Karpas-422 (cell line): Measurements from ENCODE around the gene GTPBP6. TPM values are rescaled to one million over a fixed set of nuclear protein-coding genes. Genes with fewer than 3 reads are reported as not detected.

ENCODE experiments used
- DNase-seq: peaks from one replicate; pipeline ENCODE4 v3.0.0-alpha.2; 2015
- H2AFZ ChIP-seq: fragments of 200-600 bp; sonication (generic); 2 replicates; pipeline ENCODE4 v1.6.1; 2014; ENCODE audit warnings: antibody characterized with exemption, low read length, mixed read lengths
- H3K27ac ChIP-seq: fragments of 200-600 bp; sonication (generic); 2 replicates; pipeline ENCODE4 v1.5.1; 2014; ENCODE audit warnings: mild to moderate bottlenecking, low read length, moderate library complexity
- H3K27me3 ChIP-seq: fragments of 200-600 bp; sonication (generic); 2 replicates; pipeline ENCODE4 v1.6.1; 2014; ENCODE audit warnings: low read length, mixed read lengths
- H3K36me3 ChIP-seq: fragments of 200-600 bp; sonication (generic); 2 replicates; pipeline ENCODE4 v1.6.1; 2014; ENCODE audit warnings: low read length, mixed read lengths; ENCODE audit not compliant: insufficient read depth
- H3K4me1 ChIP-seq: fragments of 200-600 bp; sonication (generic); 2 replicates; pipeline ENCODE4 v1.6.1; 2014; ENCODE audit warnings: mild to moderate bottlenecking, low read length, mixed read lengths
- H3K4me2 ChIP-seq: fragments of 200-600 bp; sonication (generic); 2 replicates; pipeline ENCODE4 v1.6.1; 2014; ENCODE audit warnings: low read length, low read depth, mild to moderate bottlenecking; ENCODE audit not compliant: poor library complexity, severe bottlenecking
- H3K4me3 ChIP-seq: fragments of 200-600 bp; sonication (generic); 2 replicates; pipeline ENCODE4 v1.5.1; 2014; ENCODE audit warnings: mild to moderate bottlenecking, antibody characterized with exemption, low read length, mixed read lengths
- H3K79me2 ChIP-seq: fragments of 200-600 bp; sonication (generic); 2 replicates; pipeline ENCODE4 v1.6.1; 2014; ENCODE audit warnings: mild to moderate bottlenecking, low read length, mixed read lengths
- H3K9ac ChIP-seq: fragments of 200-600 bp; sonication (generic); 2 replicates; pipeline ENCODE4 v1.6.0; 2014; ENCODE audit warnings: low read length
- H3K9me2 ChIP-seq: fragments of 200-600 bp; sonication (generic), shearing (Covaris generic); replicated peaks from 2 replicates; pipeline ENCODE4 v1.6.0; 2014; ENCODE audit warnings: mild to moderate bottlenecking, low read length, moderate library complexity; ENCODE audit not compliant: insufficient read depth
- H3K9me3 ChIP-seq: fragments of 300-700, 200-600 bp; sonication (generic); 2 replicates; pipeline ENCODE4 v1.6.1; 2014; ENCODE audit warnings: low read length, mixed read lengths
- H4K20me1 ChIP-seq: fragments of 200-600 bp; sonication (generic); 2 replicates; pipeline ENCODE4 v1.6.1; 2014; ENCODE audit warnings: mild to moderate bottlenecking, antibody characterized with exemption, low read length, low read depth; ENCODE audit not compliant: insufficient read depth
- total RNA-seq: library from RNA; depleted of rRNA; stranded (reverse); fragments of >200 nt; shearing (Covaris generic); gene quantifications from 2 replicates; pipeline ENCODE4 v1.2.3, GENCODE V29; 2014; ENCODE audit warnings: low replicate concordance; rRNA removed

Gene GTPBP6
- 19.4 and 57.3 TPM in 2 replicates for total RNA-seq

DNA sequence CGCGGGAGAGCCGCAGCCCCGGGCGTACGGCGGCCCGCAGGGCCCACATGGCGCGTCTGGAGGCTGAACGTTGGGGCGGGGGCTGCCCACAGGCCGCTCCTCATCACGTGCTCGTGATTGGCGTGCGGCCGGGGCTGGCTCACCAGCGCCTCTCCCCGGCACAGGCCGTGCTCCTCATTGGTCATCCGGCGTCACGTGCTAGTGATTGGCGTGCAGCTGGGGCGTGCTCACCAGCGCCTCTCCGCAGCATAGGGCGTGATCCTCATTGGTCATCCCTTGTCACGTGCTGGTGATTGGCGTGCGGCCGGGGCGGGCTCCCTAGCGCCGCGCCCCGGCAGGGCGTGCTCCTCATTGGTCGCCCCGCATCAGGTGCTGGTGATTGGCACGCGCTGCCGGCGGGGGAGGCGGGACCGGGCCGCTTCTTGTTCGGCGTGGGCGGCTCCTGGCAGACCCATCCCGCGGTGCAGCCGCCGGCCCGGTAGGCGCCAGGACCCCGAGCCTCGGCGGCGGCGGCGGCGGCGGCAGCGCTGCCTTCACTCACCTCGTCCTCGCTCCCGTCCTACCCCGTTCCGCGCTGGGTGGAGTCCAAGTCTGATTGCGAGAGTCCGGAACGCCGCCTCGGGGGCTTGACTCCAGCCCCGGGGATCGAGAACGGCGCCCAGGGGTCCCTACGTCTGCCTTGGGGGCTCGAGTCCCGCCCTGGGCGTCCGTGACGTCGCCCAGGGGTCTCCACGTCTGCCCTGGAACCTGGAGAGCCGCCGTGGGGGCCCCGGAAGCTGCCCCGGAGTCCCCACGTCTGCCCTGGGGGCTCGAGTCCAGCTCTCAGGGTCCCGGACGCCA, at the start of gene GTPBP6:
Gene GTPBP6 (minus strand): TSS at position 58 of the 840 bp plus-strand sequence. CDS start 9 bp downstream, at position 49.
- Histone ChIP-seq H3K4me3 (peak within 1 kb of the TSS; percentile 97), H3K9me2 (no peaks in the 10 kb centered on the region), H3K4me2 (peak within 1 kb of the TSS; percentile 72), H3K27ac (peak within 1 kb of the TSS; percentile 88), H3K4me1 (peaks cover 25% of the 10 kb centered on the region), H3K79me2 (peaks cover 28% of the 10 kb centered on the region), H3K27me3 (no peaks in the 10 kb centered on the region), H3K9ac (peak within 1 kb of the TSS; percentile 100), H3K9me3 (no peaks in the 10 kb centered on the region), H4K20me1 (peaks cover 7% of the 10 kb centered on the region; the same call in 1 of the 2 replicates), H3K36me3 (peaks cover 11% of the 10 kb centered on the region), H2AFZ (no peak within 1 kb of the TSS)
- peak; percentile 100 for DNase-seq

GRCh38 chrX:367866-368265, 49.3 kb upstream of the GTPBP6 start:
- Histone ChIP-seq H3K9me2 (no peaks in the 10 kb centered on the region), H3K4me1 (peaks cover 56% of the 10 kb centered on the region), H3K27ac (peak overlapping the region; percentile 100), H3K79me2 (peaks cover 71% of the 10 kb centered on the region), H3K4me3 (no peak overlapping the region), H3K27me3 (no peaks in the 10 kb centered on the region), H3K4me2 (no peak overlapping the region), H2AFZ (no peak overlapping the region), H3K36me3 (peaks cover 19% of the 10 kb centered on the region; the same call in 1 of the 2 replicates), H4K20me1 (no peaks in the 10 kb centered on the region), H3K9me3 (peaks cover 6% of the 10 kb centered on the region; the same call in 1 of the 2 replicates), H3K9ac (no peak overlapping the region)
- DNase-seq = no peak

- Histone ChIP-seq H3K9me2 (no peaks in the 10 kb centered on the region), H3K27me3 (no peaks in the 10 kb centered on the region), H3K9ac (no peak overlapping the region), H4K20me1 (no peaks in the 10 kb centered on the region), H3K4me2 (no peak overlapping the region), H3K36me3 (peaks cover 19% of the 10 kb centered on the region; the same call in 1 of the 2 replicates), H3K27ac (peak overlapping the region; percentile 100), H2AFZ (no peak overlapping the region), H3K4me3 (no peak overlapping the region), H3K4me1 (peaks cover 51% of the 10 kb centered on the region), H3K9me3 (peaks cover 6% of the 10 kb centered on the region; the same call in 1 of the 2 replicates), H3K79me2 (peaks cover 71% of the 10 kb centered on the region)
- DNase-seq = no peak
Measured at GRCh38 chrX:367349-367748, 48.8 kb upstream of the GTPBP6 start.

DNA sequence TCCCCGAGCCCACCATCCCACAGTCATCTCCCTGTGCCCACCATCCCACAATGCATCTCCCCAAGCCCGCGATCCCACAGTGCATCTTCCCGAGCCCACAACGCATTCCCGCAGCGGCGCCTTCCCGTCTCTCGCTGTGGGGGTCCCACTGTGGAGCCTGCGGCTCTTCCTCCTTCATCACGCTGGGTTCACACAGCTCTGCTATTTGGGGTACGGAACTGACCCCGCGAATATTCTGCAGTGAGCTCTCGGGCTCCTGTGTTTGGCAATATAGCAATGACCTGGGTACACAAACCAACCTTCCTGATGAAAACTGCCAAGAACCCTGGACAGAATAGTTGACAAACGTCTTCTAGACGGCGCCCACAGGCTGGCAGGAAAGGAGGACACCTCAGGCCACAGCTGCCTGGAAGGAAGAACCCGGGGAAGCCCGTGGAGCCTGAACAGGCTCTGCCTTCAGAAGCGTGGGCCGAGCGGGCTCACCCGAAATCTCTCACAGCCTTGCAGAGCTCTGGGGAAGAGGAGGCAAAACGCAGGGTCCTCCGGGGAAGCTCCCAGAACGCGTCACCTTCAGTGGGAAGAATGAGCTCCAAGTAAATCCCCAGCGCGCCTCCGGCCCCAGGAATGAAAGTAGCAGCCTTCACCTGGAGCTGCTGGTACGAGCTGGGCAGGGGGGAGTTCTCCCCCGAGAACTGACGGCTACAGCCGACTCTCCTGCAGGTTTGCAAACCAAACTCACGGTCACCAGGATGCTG, 45.2 kb upstream of the GTPBP6 start:
- no peak for DNase-seq
- Histone ChIP-seq H3K27me3 (no peaks in the 10 kb centered on the region), H3K79me2 (peaks cover 45% of the 10 kb centered on the region), H3K4me1 (peaks cover 15% of the 10 kb centered on the region), H3K4me3 (no peak overlapping the region), H3K9me2 (no peaks in the 10 kb centered on the region), H3K4me2 (no peak overlapping the region), H3K9ac (no peak overlapping the region), H4K20me1 (no peaks in the 10 kb centered on the region), H3K27ac (no peak overlapping the region), H2AFZ (no peak overlapping the region), H3K36me3 (peaks cover 41% of the 10 kb centered on the region), H3K9me3 (peaks cover 6% of the 10 kb centered on the region; the same call in 1 of the 2 replicates)

GRCh38 chrX:362937-363620, 44.5 kb upstream of the GTPBP6 start:
- Histone ChIP-seq H3K9ac (no peak overlapping the region), H3K36me3 (peaks cover 41% of the 10 kb centered on the region), H3K4me2 (no peak overlapping the region), H3K27me3 (no peaks in the 10 kb centered on the region), H4K20me1 (no peaks in the 10 kb centered on the region), H3K27ac (no peak overlapping the region), H2AFZ (no peak overlapping the region), H3K4me3 (no peak overlapping the region), H3K9me3 (peaks cover 6% of the 10 kb centered on the region; the same call in 1 of the 2 replicates), H3K4me1 (peaks cover 8% of the 10 kb centered on the region), H3K79me2 (peaks cover 40% of the 10 kb centered on the region), H3K9me2 (no peaks in the 10 kb centered on the region)
- DNase-seq = no peak

DNA sequence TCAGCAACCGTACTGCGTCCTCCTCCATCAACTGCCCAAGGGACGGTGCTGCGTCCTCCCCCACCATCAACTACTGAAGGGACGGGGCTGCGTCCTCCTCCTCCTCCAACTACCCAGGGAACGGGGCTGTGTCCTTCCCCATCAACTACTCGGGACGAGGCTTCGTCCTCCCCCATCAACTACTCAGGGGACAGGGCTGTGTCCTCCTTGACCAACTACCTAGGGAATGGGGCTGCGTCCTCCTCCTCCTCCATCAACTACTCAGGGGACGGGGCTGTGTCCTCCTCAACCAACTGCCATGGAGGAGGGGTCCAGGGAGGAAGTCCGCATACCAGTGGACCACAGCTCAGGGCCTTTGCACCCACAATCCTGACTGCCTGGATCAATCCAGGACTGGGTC, 43.8 kb upstream of the GTPBP6 start:
- no peaks in the 10 kb centered on the region for H3K9me2 ChIP-seq
- peaks cover 6% of the 10 kb centered on the region; the same call in 1 of the 2 replicates for H3K9me3 ChIP-seq
- DNase-seq = no peak
- H3K79me2 ChIP-seq = peaks cover 40% of the 10 kb centered on the region
- no peak overlapping the region for H2AFZ ChIP-seq
- no peaks in the 10 kb centered on the region for H3K27me3 ChIP-seq
- no peak overlapping the region for H3K4me3 ChIP-seq
- no peak overlapping the region for H3K9ac ChIP-seq
- H3K4me1 ChIP-seq = peaks cover under 1% of the 10 kb centered on the region
- no peak overlapping the region for H3K27ac ChIP-seq
- peaks cover 36% of the 10 kb centered on the region for H3K36me3 ChIP-seq
- no peak overlapping the region for H3K4me2 ChIP-seq
- no peaks in the 10 kb centered on the region for H4K20me1 ChIP-seq

DNA sequence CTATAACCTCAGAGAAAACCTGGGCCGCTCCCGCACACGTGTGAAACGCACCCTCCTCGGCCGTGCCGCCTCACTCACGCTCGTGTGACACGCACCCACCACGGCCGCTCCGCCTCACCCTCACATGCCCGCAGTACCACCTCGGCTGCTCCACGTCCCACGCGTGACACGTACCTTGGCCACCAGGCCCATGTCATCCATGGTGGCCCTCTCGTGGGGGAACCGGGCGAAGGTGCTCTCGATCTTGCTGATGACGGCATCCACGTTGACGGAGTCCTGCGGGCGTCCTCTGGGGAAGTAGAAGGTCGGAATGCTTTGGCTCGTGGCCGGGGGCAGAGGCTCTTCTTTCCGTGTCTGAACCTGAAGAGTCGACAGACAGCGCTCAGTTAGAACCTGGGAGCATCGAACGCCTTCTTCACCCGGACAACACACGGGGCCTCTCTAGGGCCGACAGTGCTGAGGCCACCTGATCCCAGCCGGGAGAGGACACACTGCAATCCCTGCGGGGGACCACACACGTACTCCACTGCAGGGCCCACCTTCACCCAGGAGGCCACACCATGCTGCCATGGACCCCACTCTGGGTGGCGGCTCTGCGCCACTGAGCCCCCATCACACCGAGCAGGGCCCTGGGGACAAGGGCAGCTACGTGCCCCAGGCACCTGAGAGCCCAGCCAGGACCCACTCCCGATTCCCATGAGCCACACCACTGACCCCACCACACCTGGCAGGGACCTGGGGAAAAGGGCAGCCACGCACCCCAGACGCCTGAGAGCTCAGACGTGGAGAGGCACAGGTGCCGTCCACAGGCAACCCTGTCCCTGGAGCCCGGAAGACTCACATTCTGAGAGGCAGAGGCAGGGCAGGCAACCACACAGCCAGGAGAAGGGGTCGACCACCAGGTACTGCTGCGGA, 42.9 kb upstream of the GTPBP6 start:
- Histone ChIP-seq H4K20me1 (no peaks in the 10 kb centered on the region), H3K9me2 (no peaks in the 10 kb centered on the region), H3K4me1 (no peaks in the 10 kb centered on the region), H3K27me3 (no peaks in the 10 kb centered on the region), H3K4me3 (no peak overlapping the region), H3K36me3 (peaks cover 31% of the 10 kb centered on the region), H3K27ac (no peak overlapping the region), H3K79me2 (peaks cover 41% of the 10 kb centered on the region), H2AFZ (no peak overlapping the region), H3K4me2 (no peak overlapping the region), H3K9ac (no peak overlapping the region), H3K9me3 (peaks cover 6% of the 10 kb centered on the region; the same call in 1 of the 2 replicates)
- no peak for DNase-seq
